Fibroblast of villous mesenchyme (primary cell): ENCODE measurements around the gene FIBCD1. TPM values are rescaled to one million over a fixed set of nuclear protein-coding genes. Genes with fewer than 3 reads are reported as not detected.

Experiments used
- DNase-seq: peaks from one replicate; pipeline ENCODE4 v3.0.0-alpha.2; 2010; ENCODE audit warnings: low read depth
- H3K4me3 ChIP-seq: 2 replicates; pipeline ENCODE4 v1.5.1; 2011; ENCODE audit warnings: low read depth, mild to moderate bottlenecking, low read length
- total RNA-seq: library from RNA; depleted of rRNA; stranded (reverse); fragments of >200 nt; gene quantifications from 2 replicates; pipeline ENCODE4 v1.2.3, GENCODE V29; 2012
- TF ChIP-seq, protein P1 (sequence below): IDR thresholded peaks from 2 replicates; pipeline ENCODE4 v1.5.1; 2012; ENCODE audit warnings: low read depth, mild to moderate bottlenecking, low read length; ENCODE audit not compliant: insufficient read depth

Gene FIBCD1
- total RNA-seq, 1 donor = 4.3 TPM

DNA sequence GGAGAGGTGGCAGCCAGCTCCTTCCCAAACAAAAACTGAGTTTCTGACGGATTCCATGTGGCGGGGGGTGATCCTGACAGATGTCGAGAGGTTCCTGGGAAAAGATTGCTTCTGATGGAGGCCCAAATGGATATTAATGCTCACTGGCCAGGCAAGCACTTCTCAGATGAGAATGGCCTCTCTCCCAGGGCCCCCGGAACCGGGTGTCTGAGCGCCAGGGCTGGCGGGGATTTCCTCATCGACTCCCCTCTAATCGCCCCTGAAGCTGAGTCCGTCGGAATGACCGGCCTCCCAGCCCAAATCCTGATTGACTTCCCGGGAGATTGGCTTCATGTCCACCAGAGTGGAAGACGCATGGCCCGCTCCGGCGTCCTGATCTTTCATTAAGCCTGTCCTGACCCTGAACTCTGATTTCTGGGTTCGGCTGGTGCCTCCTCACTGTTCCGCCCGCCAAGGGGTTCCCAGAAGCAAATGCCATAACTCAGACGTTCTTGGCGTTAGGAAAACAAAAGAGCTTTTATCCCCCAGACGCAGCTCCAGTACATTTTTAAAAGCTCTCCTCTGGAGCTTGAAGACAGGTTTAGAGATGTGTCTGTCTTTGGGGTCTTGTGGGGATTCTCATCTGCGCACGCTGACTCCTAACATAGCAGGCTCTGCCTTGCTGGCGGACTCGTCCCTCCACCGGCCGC lies 17.6 kb downstream of the FIBCD1 start:
- TF ChIP-seq, protein P1, sequence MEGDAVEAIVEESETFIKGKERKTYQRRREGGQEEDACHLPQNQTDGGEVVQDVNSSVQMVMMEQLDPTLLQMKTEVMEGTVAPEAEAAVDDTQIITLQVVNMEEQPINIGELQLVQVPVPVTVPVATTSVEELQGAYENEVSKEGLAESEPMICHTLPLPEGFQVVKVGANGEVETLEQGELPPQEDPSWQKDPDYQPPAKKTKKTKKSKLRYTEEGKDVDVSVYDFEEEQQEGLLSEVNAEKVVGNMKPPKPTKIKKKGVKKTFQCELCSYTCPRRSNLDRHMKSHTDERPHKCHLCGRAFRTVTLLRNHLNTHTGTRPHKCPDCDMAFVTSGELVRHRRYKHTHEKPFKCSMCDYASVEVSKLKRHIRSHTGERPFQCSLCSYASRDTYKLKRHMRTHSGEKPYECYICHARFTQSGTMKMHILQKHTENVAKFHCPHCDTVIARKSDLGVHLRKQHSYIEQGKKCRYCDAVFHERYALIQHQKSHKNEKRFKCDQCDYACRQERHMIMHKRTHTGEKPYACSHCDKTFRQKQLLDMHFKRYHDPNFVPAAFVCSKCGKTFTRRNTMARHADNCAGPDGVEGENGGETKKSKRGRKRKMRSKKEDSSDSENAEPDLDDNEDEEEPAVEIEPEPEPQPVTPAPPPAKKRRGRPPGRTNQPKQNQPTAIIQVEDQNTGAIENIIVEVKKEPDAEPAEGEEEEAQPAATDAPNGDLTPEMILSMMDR = no peak
- DNase-seq = no peak
- H3K4me3 ChIP-seq = no peak overlapping the region

DNA sequence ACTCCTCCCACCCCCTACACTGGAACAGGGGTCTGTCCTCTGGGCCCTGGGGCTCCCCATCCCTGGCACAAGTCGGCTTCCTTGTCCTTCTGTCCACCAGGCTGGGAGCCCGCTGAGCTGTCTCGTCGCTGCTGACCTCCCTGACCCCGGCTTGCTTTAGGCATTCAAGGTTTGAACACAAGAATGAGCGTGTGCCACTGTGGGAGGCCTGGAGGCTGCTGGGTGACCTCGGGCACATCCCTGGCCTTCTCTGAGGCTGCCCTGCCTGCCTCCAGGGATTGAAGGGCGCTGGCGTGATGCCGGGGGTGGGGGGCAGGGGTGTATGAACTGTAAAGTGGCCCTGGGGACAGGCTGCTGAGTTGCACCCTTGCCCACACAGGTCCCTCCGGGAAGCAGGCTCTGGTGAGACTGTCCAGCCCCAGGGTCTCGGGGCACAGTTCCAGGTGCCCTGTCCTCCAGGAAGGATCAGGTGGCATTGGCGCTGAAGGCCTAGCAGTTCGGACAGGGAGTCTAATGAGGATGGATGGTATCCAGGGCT lies 18.2 kb downstream of the FIBCD1 start:
- H3K4me3 ChIP-seq = no peak overlapping the region
- TF ChIP-seq, protein P1 = no peak
- no peak for DNase-seq

DNA sequence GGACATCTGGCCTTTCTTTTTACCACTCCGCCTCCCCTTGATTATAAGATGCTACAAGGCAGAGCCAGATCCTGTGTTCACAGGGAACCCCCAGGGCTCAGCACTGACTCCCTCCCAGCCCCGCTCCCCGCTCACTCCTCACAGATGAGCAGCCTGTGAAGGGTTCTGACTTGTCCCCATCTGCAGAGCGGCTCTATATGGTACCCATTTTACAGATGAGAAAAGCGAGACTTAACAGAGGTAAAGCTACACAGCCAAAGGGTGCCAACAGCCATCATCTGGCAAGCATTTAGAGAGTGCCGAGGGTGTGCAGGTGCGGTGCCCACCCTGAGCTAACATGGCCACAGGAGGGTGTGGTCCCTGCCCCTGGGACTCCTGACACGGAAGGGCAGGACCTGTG lies 18.8 kb downstream of the FIBCD1 start:
- H3K4me3 ChIP-seq = no peak overlapping the region
- TF ChIP-seq, protein P1 = no peak
- no peak for DNase-seq

DNA sequence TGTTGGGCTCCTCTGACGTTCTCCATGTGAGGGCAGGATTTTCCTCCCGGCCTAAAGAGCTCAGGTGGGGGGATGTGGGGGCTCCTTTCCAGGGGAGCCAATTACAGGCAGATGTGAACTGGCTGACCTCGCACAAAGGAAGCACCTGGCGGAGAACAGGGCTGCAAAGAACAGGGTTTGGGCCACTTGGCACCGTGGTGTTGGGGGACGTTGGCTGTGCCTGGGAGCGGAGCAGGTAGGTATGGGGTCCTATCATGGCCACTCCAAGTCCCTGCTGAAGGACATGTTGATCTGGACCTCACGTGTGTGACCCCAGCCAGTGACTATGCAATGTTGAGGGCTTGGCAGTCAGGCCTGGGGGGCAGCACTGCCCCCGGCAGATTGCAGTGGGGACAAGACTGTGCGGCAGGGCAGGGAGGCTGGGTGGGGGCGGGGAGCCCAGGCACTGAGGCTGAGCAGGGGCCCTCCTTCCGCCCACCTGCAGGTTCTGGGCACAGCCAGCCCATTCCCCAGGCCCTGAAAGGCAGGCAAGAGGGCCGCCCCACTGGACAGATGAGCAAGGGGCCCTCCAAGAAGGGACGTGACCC lies 19.4 kb downstream of the FIBCD1 start:
- TF ChIP-seq, protein P1 = no peak
- DNase-seq = no peak
- no peak overlapping the region for H3K4me3 ChIP-seq

DNA sequence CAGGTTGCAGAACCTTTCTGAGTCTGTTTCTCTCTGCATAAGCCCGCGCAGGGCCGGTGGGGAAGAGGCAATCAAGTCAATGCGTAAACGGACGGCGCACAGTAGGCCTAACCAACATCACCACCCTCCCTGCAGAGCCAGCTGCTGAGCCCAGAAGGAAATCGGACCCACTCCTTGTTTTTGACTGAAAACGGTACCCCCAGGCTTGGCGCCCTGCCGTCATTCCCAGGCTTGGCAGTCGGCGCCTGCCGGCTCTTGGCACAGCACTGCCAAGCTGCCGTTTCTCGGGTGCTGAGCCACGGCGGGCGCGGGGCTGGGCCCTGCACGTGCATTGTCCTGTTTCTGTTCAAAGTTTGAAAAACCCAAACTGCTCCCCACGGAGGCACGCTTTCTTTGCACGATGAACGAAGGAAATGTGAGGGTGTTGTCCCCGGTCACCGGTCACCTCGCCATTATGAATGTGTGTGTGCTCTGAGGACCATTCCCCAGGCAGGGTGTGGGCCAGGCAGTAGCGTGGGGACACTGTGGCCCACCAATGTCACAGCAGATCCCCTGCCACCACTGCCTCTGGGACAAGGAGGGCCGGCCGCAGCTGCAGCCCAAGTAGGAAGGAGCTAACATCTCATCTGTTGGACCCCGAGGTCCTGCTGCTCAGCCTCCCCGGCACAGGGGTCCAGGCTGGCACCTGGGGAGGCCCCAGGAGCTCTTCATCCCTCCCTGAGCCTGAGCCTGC lies 20.1 kb downstream of the FIBCD1 start:
- DNase-seq = no peak
- TF ChIP-seq, protein P1 = no peak
- H3K4me3 ChIP-seq = no peak overlapping the region

DNA sequence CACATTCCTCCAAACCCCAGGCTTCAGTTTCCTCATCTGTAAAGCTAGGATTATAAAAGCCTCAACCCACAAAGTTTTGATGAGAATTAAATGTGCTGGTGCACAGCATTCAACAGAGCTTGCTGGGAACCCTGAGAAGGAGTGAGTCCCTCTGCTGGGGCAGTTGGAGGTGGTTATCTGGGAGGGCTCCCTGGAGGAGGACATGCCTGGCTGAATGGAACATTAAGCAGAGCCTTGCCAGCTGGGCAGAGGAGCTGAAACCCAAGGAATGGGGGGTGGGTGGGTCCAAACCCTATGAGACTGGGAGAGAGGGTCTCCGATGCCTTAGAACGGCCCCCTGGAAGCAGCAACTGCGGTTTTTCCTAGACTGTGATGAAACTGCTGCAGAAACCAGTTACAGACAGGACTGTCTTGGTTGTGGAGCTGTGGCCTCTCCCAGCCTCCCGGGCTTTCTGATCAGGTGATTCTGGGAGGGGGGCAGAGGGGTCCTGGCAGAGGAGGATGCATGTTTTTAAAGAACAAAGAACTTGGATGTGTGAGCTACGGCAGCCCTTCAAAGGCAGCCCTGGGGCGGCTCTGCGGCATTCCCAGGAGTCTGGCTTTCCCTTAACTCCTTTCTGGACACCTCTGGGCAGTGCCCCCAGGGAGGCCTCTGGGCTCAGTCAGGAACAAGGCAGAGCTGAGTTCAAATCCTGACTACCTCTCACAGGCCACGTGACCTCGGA lies 20.8 kb downstream of the FIBCD1 start:
- TF ChIP-seq, protein P1 = no peak
- DNase-seq = no peak

More for the DNA sequence above, 20.8 kb downstream of the FIBCD1 start:
- no peak overlapping the region for H3K4me3 ChIP-seq
